ENCODE results near the gene SCAI. TPM values are rescaled to one million over a fixed set of nuclear protein-coding genes. Genes with fewer than 3 reads are reported as not detected.
"Not testable (repeated sequence)": the region's sequence is repeated elsewhere in the genome, so short reads cannot be mapped to it uniquely, and the experiment has no call there.

The SCAI gene
- total RNA-seq, 2 donors from 2014 or later = 7.2 to 10.5 TPM

DNA sequence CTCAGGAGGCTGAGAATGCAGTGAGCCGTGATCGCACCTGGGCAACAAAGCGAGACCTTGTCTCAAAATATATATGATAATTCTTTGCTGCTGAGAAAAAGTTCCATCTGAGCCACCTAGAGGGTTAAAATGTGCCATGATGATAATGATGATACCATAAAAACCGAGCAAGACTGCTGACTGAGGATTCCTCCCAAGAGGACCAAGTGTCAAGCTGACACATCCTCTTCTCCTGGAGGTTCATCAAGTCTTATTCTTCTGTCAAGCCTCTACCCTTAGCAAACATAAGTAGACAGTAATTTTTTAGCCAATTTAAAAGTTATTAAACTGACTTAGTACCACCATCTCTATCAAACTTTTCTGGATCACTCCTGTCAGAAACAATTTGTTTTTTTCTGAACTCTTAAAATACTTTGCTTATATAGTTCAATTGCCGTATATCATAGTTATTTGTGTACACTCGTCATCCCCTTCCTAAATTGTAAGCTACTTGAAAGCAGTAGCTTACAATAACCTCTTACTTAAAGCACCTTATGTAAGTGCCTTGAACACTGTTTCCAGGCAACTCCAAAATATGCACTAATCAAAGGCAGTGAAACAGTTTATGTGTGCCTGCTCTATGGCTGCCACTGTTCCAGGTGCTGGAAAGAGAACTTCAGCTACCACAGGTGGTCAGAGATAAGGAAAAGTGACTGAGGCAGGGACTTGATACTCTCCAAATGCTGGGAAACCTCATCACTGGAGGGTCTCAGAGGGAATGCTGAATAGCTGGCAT lies 57.4 kb downstream of the SCAI start:
- no peak for ATAC-seq
- Mint-ChIP-seq H3K36me3 (ENCODE audit: low read depth) (peaks cover 8% of the 10 kb centered on the region), H3K4me3 (no peak overlapping the region), H3K27ac (no peak overlapping the region), H3K27me3 (no peaks in the 10 kb centered on the region), H3K4me1 (peaks cover 8% of the 10 kb centered on the region)
- no peaks in the 10 kb centered on the region for H3K9me3 ChIP-seq (ENCODE audit: control insufficient read depth, low read length, poor library complexity, severe bottlenecking)
- DNase-seq = no peak

DNA sequence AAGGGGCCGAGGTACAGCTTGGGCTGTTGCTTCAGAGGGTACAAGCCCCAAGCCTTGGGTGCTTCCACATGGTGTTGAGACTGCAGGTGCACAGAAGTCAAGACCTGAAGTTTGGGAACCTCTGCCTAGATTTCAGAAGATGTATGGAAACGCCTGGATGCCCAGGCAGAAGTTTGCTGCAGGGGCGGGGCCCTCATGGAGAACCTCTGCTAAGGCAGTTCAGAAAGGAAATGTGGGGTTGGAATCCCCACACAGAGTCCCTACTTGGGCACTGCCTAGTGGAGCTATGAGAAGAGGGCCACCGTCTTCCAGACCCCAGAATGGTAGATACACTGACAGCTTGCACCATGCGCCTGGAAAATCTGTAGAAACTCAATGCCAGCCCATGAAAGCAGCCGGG lies 61.1 kb downstream of the SCAI start:
- H3K4me3 Mint-ChIP-seq; H3K36me3 Mint-ChIP-seq (ENCODE audit: low read depth); DNase-seq; ATAC-seq; H3K4me1 Mint-ChIP-seq; H3K9me3 ChIP-seq (ENCODE audit: control insufficient read depth, low read length, poor library complexity, severe bottlenecking); H3K27ac Mint-ChIP-seq; H3K27me3 Mint-ChIP-seq: not testable (repeated sequence)

- not testable (repeated sequence) for H3K9me3 ChIP-seq (ENCODE audit: control insufficient read depth, low read length, poor library complexity, severe bottlenecking); H3K4me3 Mint-ChIP-seq; H3K27me3 Mint-ChIP-seq; H3K36me3 Mint-ChIP-seq (ENCODE audit: low read depth); ATAC-seq; H3K4me1 Mint-ChIP-seq; H3K27ac Mint-ChIP-seq; DNase-seq
Observed at GRCh38 chr9:125080797-125081196, 62.5 kb downstream of the SCAI start.

GRCh38 chr9:125079931-125080330 lies 63.4 kb downstream of the SCAI start:
- ATAC-seq = no peak
- Mint-ChIP-seq H3K27ac (no peak overlapping the region), H3K4me3 (no peak overlapping the region), H3K4me1 (no peaks in the 10 kb centered on the region), H3K36me3 (ENCODE audit: low read depth) (peaks cover 4% of the 10 kb centered on the region), H3K27me3 (no peaks in the 10 kb centered on the region)
- no peaks in the 10 kb centered on the region for H3K9me3 ChIP-seq (ENCODE audit: control insufficient read depth, low read length, poor library complexity, severe bottlenecking)
- DNase-seq = no peak

DNA sequence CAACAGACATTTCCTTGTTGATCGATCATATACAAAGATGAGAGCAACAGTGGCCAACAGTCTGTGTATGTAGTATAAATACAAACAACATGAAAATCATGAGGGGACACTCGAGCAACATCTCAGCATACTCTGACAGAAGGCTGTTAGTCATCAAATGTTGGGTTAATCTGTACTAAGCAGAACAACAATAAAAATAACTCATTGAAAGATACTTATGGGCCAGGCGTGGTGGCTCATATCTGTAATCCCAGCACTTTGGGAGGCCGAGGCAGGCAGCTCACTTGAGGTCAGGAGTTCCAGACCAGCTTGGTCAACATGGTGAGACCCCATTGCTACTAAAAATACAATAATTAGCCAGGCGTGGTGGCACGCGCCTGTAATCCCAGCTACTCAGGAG lies 67.3 kb downstream of the SCAI start:
- H3K9me3 ChIP-seq (ENCODE audit: control insufficient read depth, low read length, poor library complexity, severe bottlenecking) = no peaks in the 10 kb centered on the region
- H3K4me3 Mint-ChIP-seq = no peak overlapping the region
- no peaks in the 10 kb centered on the region for H3K36me3 Mint-ChIP-seq (ENCODE audit: low read depth)
- no peak for DNase-seq
- H3K27me3 Mint-ChIP-seq = no peaks in the 10 kb centered on the region
- H3K27ac Mint-ChIP-seq = no peak overlapping the region
- ATAC-seq = no peak
- no peaks in the 10 kb centered on the region for H3K4me1 Mint-ChIP-seq

DNA sequence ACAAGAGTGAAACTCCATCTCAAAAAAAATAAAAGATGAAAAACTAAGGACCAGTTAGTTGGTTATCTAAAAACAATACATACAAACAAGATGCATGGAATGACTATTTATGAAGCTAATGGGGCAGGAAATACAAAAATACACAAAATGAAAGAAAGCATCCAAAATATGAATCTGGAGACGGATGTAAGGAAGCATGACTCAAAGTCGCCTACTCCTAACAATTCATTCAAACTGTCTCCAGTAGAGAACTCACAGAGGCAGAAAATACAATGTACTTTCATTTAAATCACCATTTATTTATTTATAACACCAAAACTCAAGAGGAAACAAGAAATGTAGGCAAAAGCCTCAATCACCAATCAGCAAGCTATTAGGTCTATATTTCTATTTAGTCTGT lies 68.4 kb downstream of the SCAI start:
- Mint-ChIP-seq H3K27ac (no peak overlapping the region), H3K27me3 (no peaks in the 10 kb centered on the region), H3K36me3 (ENCODE audit: low read depth) (no peaks in the 10 kb centered on the region), H3K4me3 (no peak overlapping the region), H3K4me1 (no peaks in the 10 kb centered on the region)
- no peak for ATAC-seq
- no peak for DNase-seq
- H3K9me3 ChIP-seq (ENCODE audit: control insufficient read depth, low read length, poor library complexity, severe bottlenecking) = no peaks in the 10 kb centered on the region

DNA sequence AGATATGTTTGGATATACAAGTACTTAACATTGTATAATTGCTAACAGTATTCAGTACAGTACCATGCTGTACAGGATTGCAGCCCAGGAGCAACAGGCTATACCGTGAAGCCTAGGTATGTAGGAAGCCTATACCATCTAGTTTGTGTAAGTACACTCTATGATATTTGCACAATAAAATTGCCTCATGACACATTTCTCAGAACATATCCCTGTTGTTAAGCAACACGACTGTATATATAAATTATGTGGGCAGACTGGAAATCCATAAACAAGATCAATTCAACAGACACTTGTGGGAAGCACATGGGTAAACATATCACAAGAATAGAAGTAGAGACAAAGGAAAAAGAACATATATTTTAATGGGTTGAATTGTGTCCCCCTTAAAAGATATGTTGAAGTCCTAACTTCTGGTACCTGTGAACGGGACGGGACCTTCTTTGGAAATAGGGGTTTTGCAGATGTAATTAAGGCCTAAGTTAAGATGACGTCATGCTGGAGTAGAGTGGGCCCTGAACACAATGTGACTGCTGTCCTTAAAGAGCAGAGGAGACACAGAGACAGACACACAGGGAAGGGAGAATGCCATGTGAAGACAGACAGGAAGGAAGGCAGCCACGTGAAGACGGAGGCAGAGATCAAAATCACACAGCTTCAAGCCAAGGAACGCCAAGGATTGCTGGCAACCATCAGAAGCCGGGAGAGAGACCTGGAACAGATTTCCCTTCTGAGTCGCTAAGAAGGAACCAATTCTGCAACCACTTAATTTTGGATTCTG lies 76.3 kb downstream of the SCAI start:
- peaks cover 5% of the 10 kb centered on the region for H3K4me1 Mint-ChIP-seq
- H3K27ac Mint-ChIP-seq = peak overlapping the region; percentile 39
- DNase-seq (no peak), ATAC-seq (no peak)
- no peaks in the 10 kb centered on the region for H3K27me3 Mint-ChIP-seq
- no peaks in the 10 kb centered on the region for H3K36me3 Mint-ChIP-seq (ENCODE audit: low read depth)
- no peaks in the 10 kb centered on the region for H3K9me3 ChIP-seq (ENCODE audit: control insufficient read depth, low read length, poor library complexity, severe bottlenecking)
- no peak overlapping the region for H3K4me3 Mint-ChIP-seq

DNA sequence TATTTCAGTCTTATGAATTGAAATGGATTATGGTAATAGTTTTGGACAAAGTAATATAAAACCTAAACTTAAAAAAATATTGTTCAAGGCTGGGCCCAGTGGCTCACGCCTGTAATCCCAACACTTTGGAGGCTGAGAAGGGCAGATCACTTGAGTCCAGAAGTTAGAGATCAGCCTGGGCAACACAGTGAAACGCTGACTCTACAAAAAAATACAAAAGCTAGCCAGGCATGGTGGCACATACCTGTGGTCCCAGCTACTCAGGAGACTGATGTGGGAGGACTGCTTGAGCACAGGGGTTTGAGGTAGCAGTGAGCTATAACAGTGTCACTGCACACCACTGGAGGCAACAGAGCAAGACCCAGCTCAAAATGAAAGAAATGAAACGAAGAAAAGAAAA lies 81.9 kb downstream of the SCAI start:
- H3K9me3 ChIP-seq (ENCODE audit: control insufficient read depth, low read length, poor library complexity, severe bottlenecking) = no peaks in the 10 kb centered on the region
- no peak overlapping the region for H3K27ac Mint-ChIP-seq
- H3K4me1 Mint-ChIP-seq = peaks cover 9% of the 10 kb centered on the region
- DNase-seq (no peak), ATAC-seq (no peak)
- peaks cover 4% of the 10 kb centered on the region for H3K36me3 Mint-ChIP-seq (ENCODE audit: low read depth)
- no peaks in the 10 kb centered on the region for H3K27me3 Mint-ChIP-seq
- no peak overlapping the region for H3K4me3 Mint-ChIP-seq

DNA sequence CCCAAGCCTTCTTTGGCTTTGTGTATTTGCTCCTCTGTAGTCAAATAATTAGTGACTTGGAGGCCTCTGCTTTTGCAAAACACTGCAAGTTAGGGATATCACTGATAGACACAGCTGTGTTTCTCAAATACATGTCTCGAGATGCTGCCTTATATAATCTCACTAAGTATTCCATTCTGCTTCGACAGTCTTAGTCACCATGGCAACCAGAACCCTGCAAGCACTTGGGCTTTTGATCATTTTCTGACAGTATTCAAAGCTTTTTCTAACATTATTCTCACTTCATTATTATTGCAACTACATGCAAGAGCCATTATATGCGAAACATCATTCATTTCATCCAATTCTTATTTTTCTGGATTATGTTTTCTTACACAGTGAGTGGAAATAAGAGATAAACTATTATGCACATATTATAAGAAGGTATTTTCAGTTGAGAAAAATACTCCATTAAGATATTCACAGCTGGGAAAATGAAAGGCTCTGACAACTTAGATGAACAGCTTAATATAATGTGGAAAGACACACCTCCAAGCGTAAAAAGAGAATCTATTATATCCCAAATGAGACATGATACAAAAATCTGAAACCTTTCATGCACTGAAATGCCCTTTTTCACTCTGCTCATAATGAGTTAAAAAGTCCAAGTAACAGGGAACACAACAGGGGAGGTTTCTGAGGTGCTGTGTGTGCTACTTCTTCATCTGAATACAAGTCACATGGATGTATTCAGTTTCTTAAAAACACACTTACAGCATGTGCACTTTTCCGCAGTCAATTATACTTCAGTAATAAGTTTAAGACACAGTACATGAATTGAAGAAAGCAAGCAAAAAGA lies 93.9 kb downstream of the SCAI start:
- Mint-ChIP-seq H3K4me1 (no peaks in the 10 kb centered on the region), H3K27ac (no peak overlapping the region), H3K36me3 (ENCODE audit: low read depth) (no peaks in the 10 kb centered on the region), H3K4me3 (no peak overlapping the region), H3K27me3 (no peaks in the 10 kb centered on the region)
- no peaks in the 10 kb centered on the region for H3K9me3 ChIP-seq (ENCODE audit: control insufficient read depth, low read length, poor library complexity, severe bottlenecking)
- ATAC-seq = no peak
- no peak for DNase-seq

- no peak overlapping the region for H3K27ac Mint-ChIP-seq
- H3K36me3 Mint-ChIP-seq (ENCODE audit: low read depth) = peaks cover 2% of the 10 kb centered on the region
- H3K9me3 ChIP-seq (ENCODE audit: control insufficient read depth, low read length, poor library complexity, severe bottlenecking) = no peaks in the 10 kb centered on the region
- H3K27me3 Mint-ChIP-seq = no peaks in the 10 kb centered on the region
- H3K4me1 Mint-ChIP-seq = peaks cover 3% of the 10 kb centered on the region
- H3K4me3 Mint-ChIP-seq = no peak overlapping the region
- DNase-seq (no peak), ATAC-seq (no peak)
Observed at GRCh38 chr9:125043631-125044030, 99.7 kb downstream of the SCAI start.

DNA sequence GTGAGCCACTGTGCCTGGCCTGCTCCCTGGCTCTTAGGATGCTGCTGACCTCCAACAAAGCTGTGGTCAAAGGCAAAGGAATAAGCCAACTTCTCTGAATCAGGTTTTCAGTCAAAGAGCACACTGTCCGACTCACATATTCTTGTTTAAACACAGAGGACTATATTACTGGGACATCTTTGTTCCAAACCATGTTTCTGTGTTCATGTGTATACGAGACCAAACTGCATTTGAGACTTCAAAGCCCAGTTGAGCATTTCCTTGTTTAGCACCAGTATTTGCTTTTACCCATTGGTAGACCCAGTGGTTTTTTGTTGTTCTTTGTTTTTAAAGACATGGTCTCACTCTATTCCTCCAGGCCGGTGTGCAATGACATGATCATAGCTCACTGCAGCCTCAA lies 100.2 kb downstream of the SCAI start:
- H3K27me3 Mint-ChIP-seq = no peaks in the 10 kb centered on the region

DNA sequence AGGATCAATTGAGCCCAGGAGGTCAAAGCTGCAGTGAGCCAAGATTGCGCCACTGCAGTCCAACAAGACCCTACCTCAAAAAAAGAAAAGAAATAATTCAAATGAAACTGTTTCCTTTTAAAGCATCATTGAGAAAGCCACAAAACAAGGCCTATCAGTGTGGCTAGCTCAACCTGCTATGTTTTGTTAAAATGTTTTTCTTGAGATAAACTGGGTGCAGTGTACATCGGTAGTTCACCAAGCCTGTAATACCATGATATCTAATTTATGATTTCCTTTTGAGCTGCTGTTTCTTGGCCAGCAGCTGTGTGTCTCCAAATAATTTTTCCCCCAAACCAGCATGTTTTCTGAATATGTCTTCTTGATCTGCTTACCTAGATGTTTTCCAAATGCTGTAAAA lies 105.2 kb downstream of the SCAI start:
- no peak overlapping the region for H3K4me3 Mint-ChIP-seq
- peak overlapping the region; percentile 24 for H3K27ac Mint-ChIP-seq
- H3K4me1 Mint-ChIP-seq = peaks cover 3% of the 10 kb centered on the region
- H3K36me3 Mint-ChIP-seq (ENCODE audit: low read depth) = peaks cover 2% of the 10 kb centered on the region
- no peak for DNase-seq
- no peaks in the 10 kb centered on the region for H3K27me3 Mint-ChIP-seq
- H3K9me3 ChIP-seq (ENCODE audit: control insufficient read depth, low read length, poor library complexity, severe bottlenecking) = no peaks in the 10 kb centered on the region
- ATAC-seq = no peak

More for the DNA sequence above, 100.2 kb downstream of the SCAI start:
- peaks cover 2% of the 10 kb centered on the region for H3K36me3 Mint-ChIP-seq (ENCODE audit: low read depth)
- no peak overlapping the region for H3K27ac Mint-ChIP-seq
- no peak overlapping the region for H3K4me3 Mint-ChIP-seq
- no peaks in the 10 kb centered on the region for H3K9me3 ChIP-seq (ENCODE audit: control insufficient read depth, low read length, poor library complexity, severe bottlenecking)
- ATAC-seq = no peak
- DNase-seq = no peak
- H3K4me1 Mint-ChIP-seq = peaks cover 3% of the 10 kb centered on the region

DNA sequence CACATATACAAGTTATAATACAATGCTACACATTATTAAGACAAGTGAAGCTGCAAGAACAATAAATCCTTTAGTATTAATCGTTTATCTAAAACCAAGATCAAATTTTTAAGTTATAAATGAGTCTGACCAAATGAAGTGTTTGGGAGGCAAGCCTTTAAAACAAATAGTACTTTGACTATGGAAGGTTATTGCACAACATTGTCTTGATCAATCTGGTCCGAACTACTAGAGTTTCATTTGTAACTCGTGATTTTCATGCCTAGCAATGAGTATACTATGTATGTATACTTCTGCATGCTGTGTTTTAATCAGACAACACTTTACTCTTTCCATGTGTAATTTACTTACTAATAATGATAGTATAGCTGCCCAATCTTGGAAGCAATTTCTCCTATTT lies 115.3 kb downstream of the SCAI start:
- ATAC-seq = no peak
- no peak overlapping the region for H3K4me3 Mint-ChIP-seq
- DNase-seq = no peak
- H3K4me1 Mint-ChIP-seq = peaks cover 4% of the 10 kb centered on the region
- H3K27me3 Mint-ChIP-seq = no peaks in the 10 kb centered on the region
- no peaks in the 10 kb centered on the region for H3K9me3 ChIP-seq (ENCODE audit: control insufficient read depth, low read length, poor library complexity, severe bottlenecking)
- peaks cover 7% of the 10 kb centered on the region for H3K36me3 Mint-ChIP-seq (ENCODE audit: low read depth)
- no peak overlapping the region for H3K27ac Mint-ChIP-seq
